HG02623 (cell line): ENCODE data around the gene WDR54.
A peak's percentile ranks its signal among the peaks of the same experiment; 100 is the strongest.
"Not testable (repeated sequence)": the region's sequence is repeated elsewhere in the genome, so short reads cannot be mapped to it uniquely, and the experiment has no call there.

Experiments used
- ATAC-seq: cut with Tn5 transposase; IDR thresholded peaks from one replicate; pipeline ENCODE4 v1.9.1; 2021; ENCODE audit warnings: moderate library complexity; ENCODE audit not compliant: unreplicated experiment

Gene WDR54

DNA sequence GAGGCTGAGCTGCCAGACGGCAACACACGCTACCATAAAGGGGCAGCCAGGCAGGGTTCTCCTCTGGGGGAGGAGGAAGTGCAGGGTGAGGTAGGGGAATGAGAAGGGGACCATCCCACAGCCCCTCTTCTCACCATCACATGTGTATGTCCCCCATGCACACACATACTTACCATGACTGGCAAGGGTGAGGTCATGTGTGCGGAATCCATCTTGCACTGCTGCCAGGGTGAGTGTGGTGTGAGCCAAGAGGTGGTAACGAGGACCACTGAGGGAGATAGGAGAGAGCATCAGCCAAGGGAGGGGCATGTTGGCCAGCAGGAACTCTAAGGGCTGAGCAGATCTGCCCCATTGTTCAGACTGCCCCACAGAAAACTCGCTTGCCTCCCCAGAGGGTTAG is 7.1 kb downstream of the WDR54 start:
- ATAC-seq, result no peak

DNA sequence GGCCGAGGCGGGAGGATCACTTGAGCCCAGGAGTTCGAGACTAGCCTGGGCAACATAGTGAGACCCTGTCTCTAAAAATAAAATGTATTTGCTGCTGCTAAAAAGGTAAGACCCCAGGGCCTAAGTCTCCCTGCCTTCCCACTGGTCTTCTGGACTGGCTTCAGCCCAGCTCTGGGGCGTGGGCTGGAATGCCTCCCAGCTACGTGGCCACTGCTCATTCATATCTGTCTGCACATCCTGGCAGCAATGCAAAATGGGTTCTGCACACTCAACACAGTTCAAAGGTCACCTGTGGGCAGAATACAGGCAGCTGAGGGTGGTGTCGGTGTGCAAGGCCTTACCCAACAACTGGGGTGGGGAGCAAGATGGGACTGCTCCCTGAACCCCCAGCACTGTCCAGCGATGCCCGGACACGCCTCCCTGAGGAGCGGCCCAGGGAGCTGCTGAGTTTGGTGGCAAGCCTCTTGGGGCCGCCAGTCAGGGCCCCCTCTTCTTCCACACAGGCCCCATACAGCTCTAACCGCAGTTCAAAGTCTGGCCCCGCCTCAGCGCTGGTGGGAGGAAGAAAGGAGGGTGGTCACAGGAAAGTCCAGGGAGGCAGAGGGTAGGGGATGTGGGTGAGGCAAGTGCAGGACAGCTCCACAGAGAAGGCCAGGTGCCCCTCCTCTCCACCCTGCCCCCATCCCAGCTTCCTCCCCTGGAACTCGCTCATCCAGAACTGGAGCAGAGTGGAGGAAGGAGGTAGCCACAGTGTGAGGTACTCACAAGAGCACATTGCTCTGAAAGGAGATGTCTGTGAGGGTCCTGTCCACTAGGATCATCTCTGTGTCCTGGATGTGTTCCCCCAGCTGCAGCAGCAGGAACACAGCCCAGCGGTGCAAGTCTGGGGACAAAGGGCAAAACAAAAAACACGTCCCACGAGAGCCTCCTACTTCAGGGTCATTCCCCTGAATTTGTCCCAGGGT is 8.2 kb downstream of the WDR54 start:
- no peak for ATAC-seq

DNA sequence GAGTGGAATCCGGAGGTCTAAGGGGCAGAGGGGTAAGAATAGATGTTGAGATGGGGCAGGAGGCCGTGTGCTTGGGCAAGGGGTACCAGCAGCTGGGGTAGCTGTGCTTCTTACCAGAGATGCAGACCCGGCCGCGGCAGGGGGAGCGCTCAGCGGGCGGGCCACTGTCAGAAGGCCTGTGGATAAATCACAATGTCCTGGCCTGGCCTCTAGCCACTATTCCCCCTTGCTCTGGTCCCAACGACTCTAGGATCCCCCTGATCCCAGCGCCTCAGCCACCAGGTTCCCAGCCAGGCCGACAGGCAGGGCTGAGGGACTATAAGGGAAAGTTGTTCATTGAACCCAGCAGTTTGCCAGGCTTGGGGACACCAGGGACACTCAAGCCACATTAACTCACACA is 9.0 kb downstream of the WDR54 start:
- no peak for ATAC-seq

DNA sequence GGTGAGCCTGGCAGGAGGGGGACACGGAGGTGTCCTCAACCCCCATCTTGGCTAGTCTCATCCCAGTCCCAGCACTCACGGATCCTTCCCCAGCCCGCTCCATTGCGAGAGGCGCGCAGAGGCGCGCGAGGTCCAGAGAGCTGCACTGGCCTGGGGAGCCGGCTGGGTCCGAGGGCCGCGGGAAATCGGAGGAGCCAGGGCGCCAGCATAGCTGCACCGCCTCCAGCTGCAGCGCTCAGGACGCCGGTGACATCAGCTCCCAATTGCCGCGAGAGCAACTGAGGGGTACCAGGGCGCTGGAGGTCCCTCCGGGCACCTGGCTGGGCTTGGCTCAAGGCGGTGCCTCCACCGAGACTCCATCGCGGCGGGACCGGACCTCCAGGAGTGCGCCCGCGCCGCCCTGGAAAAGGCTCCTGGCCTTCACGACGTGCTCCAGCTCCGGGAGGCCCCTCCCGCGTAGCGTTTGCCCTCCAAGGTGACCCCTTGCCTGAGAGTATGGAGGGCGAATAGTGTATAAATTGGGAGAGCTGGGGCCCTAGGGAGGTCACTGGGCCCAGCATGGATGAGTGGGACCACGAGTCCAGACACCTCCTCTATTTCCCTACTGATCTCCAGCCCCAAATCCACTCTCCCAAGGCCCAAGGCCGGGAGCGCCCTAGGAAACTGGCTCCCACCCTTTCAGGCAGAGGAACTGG is 14.7 kb downstream of the WDR54 start:
- no peak for ATAC-seq

DNA sequence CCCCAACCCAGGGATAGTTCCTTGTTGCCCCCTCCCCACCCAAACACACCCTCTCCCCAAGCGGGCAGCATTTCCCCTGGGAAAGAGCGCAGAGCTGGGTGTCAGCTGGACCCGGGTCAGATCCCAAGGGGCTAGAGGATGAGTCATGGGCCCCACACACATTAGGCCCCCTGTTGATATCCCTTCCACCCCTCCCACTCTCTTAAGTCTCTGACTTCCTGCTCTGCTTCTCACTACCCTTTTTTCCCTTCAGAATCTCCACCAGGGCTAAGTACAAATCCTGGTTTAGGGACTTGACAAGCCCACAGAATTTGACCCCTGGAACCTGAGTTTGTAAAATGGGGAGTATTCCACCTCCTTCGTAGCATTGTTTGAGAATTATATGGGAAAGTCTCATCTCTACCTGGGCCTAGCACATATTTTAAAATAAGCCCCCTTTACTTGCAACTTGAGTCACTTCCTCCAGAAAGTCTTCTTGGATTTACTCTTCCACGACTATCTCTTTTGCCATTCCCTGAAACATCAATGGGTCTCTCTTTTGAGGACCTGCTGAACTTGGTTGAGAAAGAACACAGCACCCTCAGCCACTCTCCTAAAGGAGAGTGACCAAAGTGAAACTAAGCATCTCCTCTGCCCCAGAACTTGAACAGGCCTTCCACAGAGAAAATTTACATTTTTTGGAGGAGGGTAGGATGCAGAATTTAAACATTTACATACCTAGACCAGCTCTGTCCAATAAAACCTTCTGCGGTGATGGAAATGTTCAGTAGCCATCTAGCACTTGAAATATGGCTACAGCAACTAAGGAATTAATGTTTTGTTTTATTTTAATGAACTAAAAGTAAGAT is 15.5 kb downstream of the WDR54 start:
- ATAC-seq, result no peak

DNA sequence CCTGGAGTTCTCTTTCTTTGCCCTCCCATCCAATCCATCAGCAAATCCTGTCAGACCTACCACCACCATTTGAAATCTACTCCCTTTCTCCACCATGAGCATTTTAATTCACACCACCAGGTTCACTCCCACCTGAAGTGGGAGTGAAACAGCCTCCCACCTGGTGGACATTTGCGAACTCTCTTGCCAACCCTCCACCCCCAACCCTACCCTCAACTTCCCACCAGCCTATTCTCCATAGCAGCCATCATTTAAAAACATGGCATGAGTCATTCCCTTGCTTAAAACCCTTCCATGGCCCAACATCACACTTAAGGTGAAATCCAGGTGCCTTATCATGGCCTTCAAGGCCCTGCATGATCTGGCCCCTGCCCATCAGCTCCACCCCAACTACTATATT is 16.7 kb downstream of the WDR54 start:
- ATAC-seq, result no peak

DNA sequence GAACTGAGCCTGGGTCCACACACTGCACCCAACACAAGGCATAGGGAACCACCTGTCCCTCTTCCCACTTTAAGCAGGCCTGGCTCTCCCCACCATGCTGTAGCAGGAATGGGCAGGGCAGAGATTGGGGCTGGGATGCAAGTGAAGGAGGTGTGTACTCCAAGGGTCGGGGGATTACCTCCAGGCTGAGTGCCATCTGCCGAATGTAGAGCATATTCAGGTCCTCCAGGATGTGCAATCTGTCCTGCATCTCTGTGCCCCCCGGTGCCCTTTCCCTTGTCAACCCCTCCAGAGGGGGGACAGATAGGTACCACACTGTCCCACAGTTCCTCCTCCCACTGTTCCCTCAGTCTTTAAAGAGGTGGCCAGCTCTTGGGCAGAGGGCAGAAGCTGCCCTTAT is 17.8 kb downstream of the WDR54 start:
- ATAC-seq, result no peak

DNA sequence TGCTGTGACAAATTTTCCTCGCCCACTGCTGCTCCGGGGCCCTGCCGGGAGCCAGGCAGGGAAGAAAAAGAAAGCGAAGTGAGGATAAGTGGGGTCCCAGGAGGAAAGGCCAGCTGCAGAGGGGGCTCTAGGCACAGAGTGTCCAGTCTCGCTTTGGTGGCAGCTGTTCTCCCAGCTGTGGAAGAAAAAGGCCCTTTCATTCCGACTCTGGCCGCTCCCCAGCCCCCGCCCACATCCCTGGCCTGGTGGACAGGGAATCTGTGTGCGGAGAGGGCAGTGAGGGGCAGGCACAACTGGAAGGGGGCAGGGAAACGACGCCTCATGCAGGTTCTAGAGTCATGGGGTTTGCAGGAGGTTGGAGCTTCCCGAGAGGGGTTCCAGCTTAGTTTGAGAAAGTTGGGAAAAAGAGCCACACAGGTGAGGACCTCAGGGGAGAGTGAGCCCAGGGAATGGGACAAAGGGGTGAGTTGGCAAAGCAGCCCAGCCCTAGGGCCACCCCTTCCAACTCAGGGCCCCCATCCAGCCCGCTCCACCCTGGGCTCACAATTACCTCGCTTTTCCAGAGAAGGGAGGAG is 18.4 kb downstream of the WDR54 start:
- ATAC-seq, result no peak

DNA sequence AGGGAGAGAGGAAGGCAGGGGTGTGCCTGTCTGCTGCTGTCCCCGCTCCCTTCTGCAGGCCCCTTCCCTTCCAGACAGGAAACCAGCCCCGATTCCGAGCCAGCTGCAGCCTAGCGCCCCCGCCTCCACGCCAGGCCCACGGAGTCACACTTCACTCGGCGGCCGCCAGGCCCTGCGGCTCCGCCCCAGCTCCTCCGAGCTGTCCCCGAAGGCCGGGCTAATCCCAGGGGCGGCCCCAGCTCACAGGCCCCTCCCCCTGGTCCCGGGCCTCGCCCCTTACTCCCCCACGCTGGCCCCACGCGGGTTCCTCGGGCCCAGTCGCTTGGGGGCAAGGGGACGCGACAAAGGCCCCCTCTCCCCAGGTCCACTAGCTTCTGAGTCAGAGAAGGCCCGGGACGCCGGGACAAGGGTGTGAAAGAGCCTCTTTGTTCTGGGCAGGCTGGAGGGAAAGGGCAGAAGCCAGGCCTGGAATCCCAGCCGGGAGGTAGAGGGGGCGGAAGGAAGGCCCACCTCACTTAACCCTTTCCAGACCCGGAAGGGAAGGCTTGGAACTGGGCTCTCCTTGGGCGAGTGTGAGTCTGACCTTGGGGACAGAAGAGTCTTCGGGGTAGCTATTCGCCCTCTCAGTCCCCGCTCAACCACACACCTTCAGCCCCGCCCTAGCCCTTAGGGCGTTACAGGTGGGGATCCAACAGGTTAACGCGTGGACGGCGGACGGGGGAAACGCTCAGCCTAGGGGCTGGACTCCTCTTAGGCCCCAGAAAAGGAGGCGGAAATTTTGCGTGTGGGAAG is 19.0 kb downstream of the WDR54 start:
- peak; percentile 82 for ATAC-seq

DNA sequence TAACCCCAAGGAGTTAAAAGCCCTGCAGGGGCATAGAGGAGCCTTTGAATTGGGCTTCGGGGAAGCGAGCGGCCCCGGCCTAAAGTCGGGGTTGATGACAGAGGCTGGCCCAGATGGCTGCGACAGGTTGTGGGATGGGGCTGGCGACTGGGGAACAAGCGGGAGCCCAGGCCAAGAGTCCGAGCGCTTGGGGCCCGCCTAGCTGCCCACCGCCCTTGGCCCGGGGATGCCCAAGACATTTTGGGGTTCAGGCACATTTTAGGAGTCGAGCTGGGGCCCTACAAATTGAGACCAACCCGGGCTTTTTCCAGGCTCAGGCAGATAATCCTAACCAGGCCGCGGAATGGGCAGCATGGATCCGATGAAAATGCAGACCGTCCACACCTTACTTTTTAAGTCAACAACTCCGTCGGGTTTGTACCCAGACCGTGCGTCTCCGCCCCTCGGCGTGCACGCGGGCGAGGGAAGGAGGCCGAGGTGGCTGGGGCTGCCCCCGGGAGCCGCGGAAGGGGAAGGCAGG is 19.7 kb downstream of the WDR54 start:
- ATAC-seq, result no peak

DNA sequence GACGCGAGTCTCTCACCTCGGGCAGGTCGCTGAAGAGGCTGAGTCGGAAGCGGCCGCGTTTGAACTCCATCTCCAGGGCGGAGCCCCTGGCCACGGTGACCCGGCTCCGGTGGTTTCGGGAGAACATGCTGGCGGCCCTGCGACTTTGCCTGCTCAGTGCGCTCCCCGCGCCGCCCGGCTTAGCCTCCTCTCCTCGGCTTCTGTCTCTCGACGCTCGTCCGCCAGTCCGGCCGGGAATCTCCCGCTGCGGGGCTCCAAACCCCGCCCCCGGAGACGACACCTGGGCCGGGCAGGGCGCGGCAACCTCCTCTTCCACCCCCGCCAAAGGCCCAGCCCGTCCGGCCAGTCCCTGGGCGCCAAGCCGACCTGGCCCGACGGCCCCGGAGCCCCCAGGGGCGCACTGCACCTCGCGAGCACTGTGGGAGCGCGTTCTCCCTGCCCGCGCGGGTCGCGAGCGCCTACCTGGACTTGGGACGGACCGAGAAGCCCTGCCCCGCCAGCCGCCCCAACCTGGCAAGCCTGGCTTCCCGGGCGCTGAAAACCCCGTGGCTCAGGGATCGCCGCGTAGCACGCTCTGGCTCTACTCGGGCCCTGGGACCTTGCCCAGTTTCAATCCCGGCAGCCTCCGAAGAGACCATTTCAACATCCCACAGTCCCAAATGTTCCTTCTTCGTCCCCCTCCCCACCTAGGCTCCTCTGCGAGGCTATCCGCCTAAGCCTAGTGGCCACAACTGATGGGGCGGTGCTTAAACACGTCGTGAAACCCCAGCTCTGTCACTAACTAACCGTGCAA is 20.4 kb downstream of the WDR54 start, which contains the start of gene RTKN:
TSS of gene RTKN (minus strand) at position 248 of the 793 bp plus-strand sequence. CDS start at position 127, 121 bp downstream.
- ATAC-seq, result no peak

DNA sequence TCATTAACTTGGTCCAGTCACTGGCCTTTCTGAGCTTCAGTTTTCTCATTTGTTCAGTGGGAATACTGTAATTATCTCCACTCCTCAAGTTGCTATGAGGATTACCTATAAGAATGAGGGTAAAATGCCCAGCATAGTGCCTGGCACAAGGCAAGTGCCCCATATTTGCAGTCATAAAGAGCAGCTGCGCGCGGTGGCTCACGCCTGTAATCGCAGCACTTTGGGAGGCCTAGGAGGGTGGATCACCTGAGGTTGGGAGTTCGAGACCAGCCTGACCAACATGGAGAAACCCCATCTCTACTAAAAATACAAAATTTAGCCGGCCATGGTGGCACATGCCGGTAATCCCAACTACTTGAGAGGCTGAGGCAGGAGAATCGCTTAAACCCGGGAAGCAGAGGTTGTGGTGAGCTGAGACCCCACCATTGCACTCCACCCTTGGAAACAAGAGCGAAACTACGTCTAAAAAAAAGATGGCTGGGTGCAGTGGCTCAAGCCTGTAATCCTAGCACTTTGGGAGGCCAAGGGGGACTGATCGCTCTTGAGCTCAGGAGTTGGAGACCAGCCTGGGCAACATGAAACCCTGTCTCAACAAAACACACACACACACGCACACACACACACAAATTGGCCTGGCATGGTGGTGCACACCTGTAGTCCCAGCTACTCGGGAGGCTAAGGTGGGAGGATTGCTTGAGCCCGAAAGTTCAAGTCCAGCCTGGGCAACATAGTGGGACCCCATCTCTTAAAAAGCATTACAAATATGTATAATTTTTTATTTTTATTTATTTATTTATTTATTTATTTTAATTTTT is 21.2 kb downstream of the WDR54 start:
- ATAC-seq, result not testable (repeated sequence)

DNA sequence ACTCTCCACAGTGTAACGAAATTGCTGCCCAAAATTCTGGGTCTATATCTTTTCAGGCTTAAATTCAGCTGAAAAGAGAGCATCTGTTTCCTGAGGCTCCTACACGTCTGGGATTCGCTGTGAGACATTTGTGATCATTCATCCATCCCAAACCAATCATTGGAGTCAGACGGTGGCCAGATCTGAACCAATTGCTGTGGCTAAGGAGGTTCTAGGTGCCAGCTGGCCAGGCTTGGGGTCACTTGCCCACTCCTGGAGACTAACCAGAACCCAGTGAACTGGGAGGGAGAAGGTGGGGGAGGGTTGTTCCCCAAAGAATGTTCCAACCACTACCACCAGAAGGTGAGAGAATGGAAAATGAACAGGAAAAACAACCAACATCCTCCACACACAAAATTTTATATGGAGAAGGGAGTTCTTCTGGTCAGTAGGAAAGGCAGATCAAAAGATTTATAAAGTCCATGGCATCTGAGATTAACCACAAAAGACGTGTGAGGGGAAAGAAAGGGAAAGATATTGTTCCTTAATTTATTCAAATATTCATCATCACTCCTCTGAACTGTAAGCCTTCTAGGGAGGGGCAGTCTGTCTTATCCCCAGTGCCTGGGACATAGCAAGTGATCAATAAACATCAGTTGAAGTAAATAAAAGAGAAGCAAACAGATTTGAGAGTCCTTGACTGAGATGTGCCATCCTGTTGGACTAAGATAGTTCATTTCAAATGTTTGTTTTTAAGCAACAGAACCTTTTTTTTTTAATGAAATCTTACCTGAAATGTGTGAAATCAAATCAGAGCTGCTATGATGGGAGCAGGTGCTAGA is 23.2 kb downstream of the WDR54 start:
- no peak for ATAC-seq

DNA sequence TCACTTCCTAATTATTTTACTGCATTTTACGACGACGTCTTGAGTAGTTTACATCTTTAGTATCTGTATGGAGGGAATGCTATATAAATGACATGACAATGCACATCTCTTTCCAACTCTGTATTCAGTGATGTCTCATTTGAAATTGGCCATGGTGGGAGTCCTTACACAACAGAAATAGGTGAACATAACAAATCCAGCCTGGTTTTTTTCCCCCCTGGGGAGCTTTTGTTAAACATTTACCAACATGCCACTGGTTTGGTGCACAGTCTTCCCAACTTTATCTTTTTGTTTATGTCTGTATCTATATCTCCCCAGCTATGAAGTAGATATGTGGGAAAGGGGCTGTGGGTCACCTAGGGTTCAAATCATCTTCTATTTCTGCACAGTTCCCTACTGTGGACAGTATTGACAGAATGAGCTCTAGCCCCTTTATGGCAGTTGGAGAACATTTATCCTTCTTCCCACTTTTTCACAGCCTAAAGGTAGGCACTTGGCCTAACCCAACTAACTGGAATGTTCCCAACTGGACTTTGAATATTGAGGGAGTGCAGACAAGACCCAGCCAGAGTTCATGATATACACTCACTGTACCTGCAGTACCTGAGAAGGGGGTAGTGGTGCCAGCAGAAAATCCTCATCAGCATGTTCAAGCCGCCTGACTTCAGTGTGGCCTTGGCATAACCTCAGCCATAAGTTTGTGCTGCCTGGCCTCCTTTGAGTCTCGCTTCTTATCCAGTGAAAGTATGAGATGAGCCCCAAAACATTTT is 25.9 kb downstream of the WDR54 start:
- no peak for ATAC-seq

DNA sequence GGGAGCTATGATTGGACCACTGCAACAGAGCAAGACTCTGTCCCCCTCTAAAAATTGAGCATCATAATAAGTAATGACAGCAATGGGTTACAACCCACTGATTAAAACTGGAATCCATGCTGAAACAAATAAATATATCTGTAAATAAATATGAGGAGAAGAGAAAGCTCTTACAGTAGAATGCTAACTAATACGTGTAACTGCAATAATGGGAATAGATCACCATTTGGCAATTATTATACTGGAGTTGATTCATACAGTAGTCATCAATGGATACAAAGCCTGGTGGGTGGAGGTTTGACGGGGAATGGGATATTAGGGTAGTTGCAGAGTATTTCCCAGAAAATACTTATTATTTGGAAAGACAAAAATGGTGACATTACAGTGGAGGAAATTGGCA is 27.2 kb downstream of the WDR54 start:
- no peak for ATAC-seq

DNA sequence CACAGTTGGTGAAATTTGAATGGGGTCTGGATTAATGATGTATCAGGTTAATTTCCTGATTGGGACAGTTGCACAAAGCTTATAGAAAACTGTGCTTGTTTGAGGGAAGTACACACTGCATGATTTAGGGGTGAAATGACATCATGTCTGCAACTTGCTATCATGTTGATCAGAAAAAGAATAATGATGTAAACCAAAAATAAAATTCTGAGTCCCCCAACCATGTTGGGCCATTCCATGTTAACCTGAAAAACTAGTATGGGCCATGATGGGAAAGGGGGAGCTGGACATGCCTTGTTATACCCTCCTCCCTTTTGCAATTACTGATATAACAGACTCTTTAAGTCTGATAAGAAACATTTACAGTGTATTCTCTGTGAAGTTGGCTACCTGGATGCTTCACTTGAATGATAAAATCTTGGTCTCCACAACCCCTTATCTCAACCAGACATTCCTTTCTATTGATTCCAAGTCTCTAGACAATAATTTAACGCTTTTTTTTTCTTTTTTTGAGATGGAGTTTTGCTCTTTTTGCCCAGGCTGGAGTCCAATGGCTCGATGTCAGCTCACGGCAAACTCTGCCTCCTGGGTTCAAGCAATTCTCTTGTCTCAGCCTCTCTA is 29.1 kb downstream of the WDR54 start:
- no peak for ATAC-seq
